ENCODE data around the gene ZDHHC14.

ZDHHC14 gene

DNA sequence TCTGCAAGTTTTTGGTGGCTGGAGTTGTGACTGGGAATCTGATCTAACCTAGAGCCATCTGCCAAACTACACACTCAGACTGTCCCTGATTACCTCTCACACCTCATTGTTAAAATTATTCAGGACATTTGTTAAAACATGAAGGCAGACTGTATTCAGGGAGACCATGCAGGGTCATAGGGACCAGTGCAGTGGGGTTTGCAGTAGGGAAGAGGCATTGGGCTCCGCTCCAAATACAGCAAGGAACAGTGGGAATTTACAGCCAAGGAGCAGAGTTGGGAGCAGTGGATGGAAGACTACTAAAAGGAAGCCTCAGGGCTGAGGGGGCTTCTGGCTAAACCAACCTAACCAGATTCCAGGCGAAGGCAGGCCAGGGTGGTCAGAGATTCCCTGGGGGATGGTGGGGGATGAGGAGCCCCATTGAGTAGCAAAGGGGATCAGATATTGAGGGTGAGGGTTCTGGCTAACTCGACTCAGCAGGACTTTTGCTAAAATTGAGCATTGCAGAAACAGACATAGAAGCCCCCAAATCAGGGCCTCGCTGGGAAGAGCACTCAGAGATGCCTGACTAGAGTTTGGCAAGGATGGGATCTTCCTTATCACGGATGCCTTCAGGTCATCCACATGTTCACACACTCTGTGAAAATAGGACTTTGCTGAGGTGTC, 172.0 kb downstream of the ZDHHC14 start:
- Histone ChIP-seq H3K4me3 (ENCODE audit: insufficient read depth, low read length, poor library complexity, severe bottlenecking) (no peak overlapping the region), H3F3A (ENCODE audit: insufficient read depth) (no peaks in the 10 kb centered on the region), H4K20me1 (ENCODE audit: low read depth, low read length) (no peaks in the 10 kb centered on the region), H3K27me3 (ENCODE audit: low read length) (no peaks in the 10 kb centered on the region), H3K36me3 (ENCODE audit: low read length) (no peaks in the 10 kb centered on the region), H3K9ac (ENCODE audit: low read length) (no peak overlapping the region), H3K4me2 (ENCODE audit: low read depth, low read length, poor library complexity, severe bottlenecking) (no peak overlapping the region), H3K79me2 (ENCODE audit: insufficient read depth, low read length) (no peaks in the 10 kb centered on the region), H2AFZ (ENCODE audit: low read depth, low read length, severe bottlenecking) (no peak overlapping the region), H3K9me2 (replicated peaks; ENCODE audit: insufficient read depth, low read length) (no peaks in the 10 kb centered on the region), H3K9me3 (ENCODE audit: insufficient read depth, low read length) (no peaks in the 10 kb centered on the region), H3K27ac (ENCODE audit: low read depth, low read length) (no peak overlapping the region)
- no peak for TF ChIP-seq CTCF (IDR thresholded peaks at IDR 0.05; ENCODE audit: insufficient read depth, low read length, poor library complexity, severe bottlenecking)

DNA sequence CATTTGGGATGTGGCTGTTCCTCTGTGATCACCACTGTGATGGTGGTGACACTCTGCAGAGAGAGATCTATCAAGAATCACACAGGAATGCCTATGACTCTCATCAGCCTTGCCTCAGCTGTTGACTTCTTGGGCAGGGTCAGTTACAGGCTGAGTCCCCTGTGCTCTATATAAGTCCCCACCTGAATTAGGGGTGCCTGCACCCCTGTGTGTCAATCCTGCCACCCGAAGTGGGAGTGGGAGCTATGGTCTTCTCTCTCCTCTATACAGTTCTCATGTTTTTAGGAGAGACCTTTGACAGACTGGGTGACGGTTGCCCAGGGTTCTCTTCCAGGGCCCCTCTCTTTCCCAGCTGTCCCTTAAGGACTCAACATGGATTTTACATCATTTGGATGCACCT, 173.8 kb downstream of the ZDHHC14 start:
- no peak overlapping the region for H2AFZ ChIP-seq (ENCODE audit: low read depth, low read length, severe bottlenecking)
- no peaks in the 10 kb centered on the region for H3K36me3 ChIP-seq (ENCODE audit: low read length)
- H3K27me3 ChIP-seq (ENCODE audit: low read length): no peaks in the 10 kb centered on the region
- no peaks in the 10 kb centered on the region for H3K9me3 ChIP-seq (ENCODE audit: insufficient read depth, low read length)
- H3K79me2 ChIP-seq (ENCODE audit: insufficient read depth, low read length): no peaks in the 10 kb centered on the region
- H3K4me2 ChIP-seq (ENCODE audit: low read depth, low read length, poor library complexity, severe bottlenecking): no peak overlapping the region
- no peaks in the 10 kb centered on the region for H3K9me2 ChIP-seq (replicated peaks; ENCODE audit: insufficient read depth, low read length)
- no peak overlapping the region for H3K9ac ChIP-seq (ENCODE audit: low read length)
- no peak overlapping the region for H3K4me3 ChIP-seq (ENCODE audit: insufficient read depth, low read length, poor library complexity, severe bottlenecking)
- no peaks in the 10 kb centered on the region for H4K20me1 ChIP-seq (ENCODE audit: low read depth, low read length)
- no peak overlapping the region for H3K27ac ChIP-seq (ENCODE audit: low read depth, low read length)
- TF ChIP-seq EZH2phosphoT487 (conservative IDR thresholded peaks at IDR 0.05; ENCODE audit: low read length) (no peak), CTCF (IDR thresholded peaks at IDR 0.05; ENCODE audit: insufficient read depth, low read length, poor library complexity, severe bottlenecking) (no peak)
- H3F3A ChIP-seq (ENCODE audit: insufficient read depth): no peaks in the 10 kb centered on the region

DNA sequence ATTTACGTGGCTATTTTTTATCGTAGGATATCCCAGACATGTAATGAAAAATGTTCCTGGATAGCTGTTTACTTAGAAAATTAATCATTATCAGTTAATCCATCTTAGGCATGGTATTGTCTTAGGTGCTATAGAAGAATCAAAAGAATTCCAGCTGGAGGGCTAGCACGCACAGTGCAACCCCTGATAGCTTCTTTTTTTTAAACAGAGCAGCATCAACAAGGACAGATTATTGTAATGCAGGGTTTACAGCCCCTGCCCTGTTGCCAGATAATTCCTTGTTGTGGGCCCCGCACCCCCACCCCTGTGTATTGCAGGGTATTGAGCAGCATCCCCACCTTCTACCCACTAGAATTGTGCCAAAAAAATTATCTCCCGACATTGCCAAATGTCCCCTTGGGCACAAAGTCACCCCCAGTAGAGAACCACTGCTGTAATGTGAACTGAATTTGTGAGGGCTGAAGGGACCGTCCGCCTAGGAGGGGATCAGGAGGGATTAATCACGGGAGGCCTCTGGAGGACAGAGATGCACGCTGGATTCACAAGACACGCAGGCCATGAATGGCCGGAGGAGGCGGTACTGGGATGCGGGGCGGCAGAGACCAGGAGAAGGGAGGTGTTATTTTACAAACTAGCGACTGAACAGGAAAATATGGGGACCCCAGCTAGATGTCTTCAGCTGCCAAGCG, 174.6 kb downstream of the ZDHHC14 start:
- H3K27ac ChIP-seq (ENCODE audit: low read depth, low read length): no peak overlapping the region
- H3K9me3 ChIP-seq (ENCODE audit: insufficient read depth, low read length): no peaks in the 10 kb centered on the region

More for the DNA sequence above, 174.6 kb downstream of the ZDHHC14 start:
- Histone ChIP-seq H3K79me2 (ENCODE audit: insufficient read depth, low read length) (no peaks in the 10 kb centered on the region), H4K20me1 (ENCODE audit: low read depth, low read length) (no peaks in the 10 kb centered on the region), H3K27me3 (ENCODE audit: low read length) (no peaks in the 10 kb centered on the region), H3F3A (ENCODE audit: insufficient read depth) (no peaks in the 10 kb centered on the region), H3K9me2 (replicated peaks; ENCODE audit: insufficient read depth, low read length) (no peaks in the 10 kb centered on the region), H3K9ac (ENCODE audit: low read length) (no peak overlapping the region), H3K36me3 (ENCODE audit: low read length) (no peaks in the 10 kb centered on the region), H3K4me2 (ENCODE audit: low read depth, low read length, poor library complexity, severe bottlenecking) (no peak overlapping the region), H3K4me3 (ENCODE audit: insufficient read depth, low read length, poor library complexity, severe bottlenecking) (no peak overlapping the region), H2AFZ (ENCODE audit: low read depth, low read length, severe bottlenecking) (no peak overlapping the region)
- TF ChIP-seq EZH2phosphoT487 (conservative IDR thresholded peaks at IDR 0.05; ENCODE audit: low read length): no peak
- TF ChIP-seq CTCF (IDR thresholded peaks at IDR 0.05; ENCODE audit: insufficient read depth, low read length, poor library complexity, severe bottlenecking): no peak
